K562 (cell line): ENCODE measurements around the gene B3GNT9. TPM values are rescaled to one million over a fixed set of nuclear protein-coding genes. Genes with fewer than 3 reads are reported as not detected.

ENCODE experiments used
- ATAC-seq: fragments of 200-7000 bp; cut with Tn5 transposase; 3 replicates; pipeline ENCODE4 v1.9.1; 2020; ENCODE audit warnings: moderate library complexity
- BruUV-seq: library from RNA; stranded (reverse); fragments of 400-500 nt; replicated peaks from 2 replicates; lab custom pipeline; 2021; lab: Mats Ljungman, UMichigan
- CTCF ChIA-PET: fragments of 300-600 bp; formaldehyde crosslinking; extraction: SDS; loops from one replicate; lab custom pipeline; 2021; ENCODE audit warnings: low intra/inter-chr PET ratio; lab: Yijun Ruan, JAX
- POLR2A ChIA-PET: fragments of 300-600, 350-650 bp; sonication (Branson Sonifier 250); formaldehyde crosslinking; extraction: SDS; loops from one replicate; lab custom pipeline; 2021; ENCODE audit warnings: antibody characterized with exemption, inconsistent platforms; lab: Yijun Ruan, JAX
- DNase-seq, 4 experiments: peaks; one replicate each; pipeline versions ENCODE4 v3.0.0 to v3.0.0-alpha.2; 2011 to 2018; ENCODE audit warnings: low spot score in 3 of 4, mixed read lengths in 3 of 4; ENCODE audit errors: extremely low read depth in 1 of 4
- FAIRE-seq: peaks from 2 replicates; lab custom pipeline; 2011; peaks lifted over from hg19 to GRCh38; lab: Jason Lieb, UNC
- H2AFZ ChIP-seq: 2 replicates; pipeline ENCODE4 v1.6.0; 2011; ENCODE audit warnings: low read depth, low read length, control low read depth, inconsistent platforms
- H3K27ac ChIP-seq: fragments of 200-600 bp; 3 replicates; pipeline ENCODE4 v1.8.0; 2011; ENCODE audit warnings: low read depth, mild to moderate bottlenecking, control low read depth, inconsistent platforms, low read length, moderate library complexity, mixed read lengths; ENCODE audit errors: extremely low read depth
- H3K27me3 ChIP-seq, 2 experiments: fragments of 300-600 bp in 1 of 2; 2 replicates in 1 of 2; 3 replicates in 1 of 2; pipeline versions ENCODE4 v1.6.0 to v1.8.0; 2011; ENCODE audit warnings: inconsistent platforms in 2 of 2, low read length in 2 of 2, mild to moderate bottlenecking in 1 of 2, mixed read lengths in 1 of 2, moderate library complexity in 1 of 2; ENCODE audit not compliant: control insufficient read depth in 2 of 2, insufficient read depth in 2 of 2
- H3K36me3 ChIP-seq: fragments of 300-600 bp; 3 replicates; pipeline ENCODE4 v1.8.0; 2011; ENCODE audit warnings: mild to moderate bottlenecking, low read length, inconsistent platforms; ENCODE audit not compliant: control insufficient read depth, insufficient read depth
- H3K4me1 ChIP-seq, 2 experiments: fragments of 200-600 bp in 1 of 2; replicated peaks in 1 of 2; 2 replicates in 1 of 2; 3 replicates in 1 of 2; pipeline versions ENCODE4 v1.5.1 to v1.8.0; 2011; ENCODE audit warnings: inconsistent platforms in 2 of 2, low read length in 2 of 2, mild to moderate bottlenecking in 1 of 2, mixed read lengths in 1 of 2, moderate library complexity in 1 of 2; ENCODE audit not compliant: control insufficient read depth in 2 of 2, insufficient read depth in 2 of 2
- H3K4me2 ChIP-seq: 2 replicates; pipeline ENCODE4 v1.6.1; 2011; ENCODE audit warnings: low read length, control low read depth, inconsistent platforms, mixed read lengths; ENCODE audit not compliant: insufficient read depth
- H3K4me3 ChIP-seq: fragments of 200-600 bp; sonication (generic), shearing (Covaris generic); 2 replicates; pipeline ENCODE4 v1.5.1; 2016; ENCODE audit warnings: control low read depth, inconsistent platforms
- H3K79me2 ChIP-seq: fragments of 200-600 bp; 3 replicates; pipeline ENCODE4 v1.8.0; 2011; ENCODE audit warnings: low read length, inconsistent platforms; ENCODE audit not compliant: control insufficient read depth, insufficient read depth
- H3K9ac ChIP-seq, 2 experiments: 2 replicates each; pipeline versions ENCODE4 v1.6.0 to v1.6.1; 2011; ENCODE audit warnings: low read depth in 2 of 2, low read length in 2 of 2, control low read depth in 1 of 2, inconsistent platforms in 1 of 2, mild to moderate bottlenecking in 1 of 2, mixed read lengths in 1 of 2; ENCODE audit not compliant: insufficient read depth in 1 of 2
- H3K9me1 ChIP-seq: one replicate; pipeline ENCODE4 v1.6.0; 2011; ENCODE audit warnings: inconsistent platforms, mild to moderate bottlenecking, low read length, moderate library complexity; ENCODE audit not compliant: control insufficient read depth, insufficient read depth
- H3K9me3 ChIP-seq: replicated peaks from 2 replicates; pipeline ENCODE4 v1.5.1; 2011; ENCODE audit warnings: low read depth, low read length, inconsistent platforms; ENCODE audit not compliant: control insufficient read depth, insufficient read depth
- H4K20me1 ChIP-seq: replicated peaks from 2 replicates; pipeline ENCODE4 v1.6.1; 2011; ENCODE audit warnings: low read length, inconsistent platforms, mixed read lengths; ENCODE audit not compliant: control insufficient read depth, insufficient read depth
- BRCA1 ChIP-seq, 2 experiments: fragments of 450-650 bp in 1 of 2; sonication (generic) in 1 of 2; formaldehyde crosslinking in 1 of 2; IDR thresholded peaks; 2 replicates each; pipeline versions ENCODE4 v1.5.0 to v1.6.1; 2017 to 2020; ENCODE audit warnings: mild to moderate bottlenecking in 1 of 2, missing genetic modification reagents in 1 of 2
- CTBP1 ChIP-seq: fragments of 450-650 bp; IDR thresholded peaks from 2 replicates; pipeline ENCODE4 v1.6.1; 2016; ENCODE audit warnings: borderline replicate concordance
- HDAC1 ChIP-seq, 2 experiments: fragments of 450-650 bp; IDR thresholded peaks; 2 replicates each; pipeline ENCODE4 v1.6.1; 2016 to 2017; ENCODE audit warnings: inconsistent platforms in 1 of 2, mild to moderate bottlenecking in 1 of 2, moderate library complexity in 1 of 2
- MTF1 ChIP-seq: fragments of 250-450 bp; sonication (Bioruptor Pico); IDR thresholded peaks from 2 replicates; pipeline ENCODE4 v1.9.0; 2021; ENCODE audit warnings: moderate library complexity, mild to moderate bottlenecking, inconsistent platforms, borderline replicate concordance
- RBFOX2 ChIP-seq: fragments of 200-400 bp; formaldehyde crosslinking; IDR thresholded peaks from 2 replicates; pipeline ENCODE4 v1.6.1; 2017; ENCODE audit warnings: low read depth, mild to moderate bottlenecking, low read length, moderate library complexity
- TAF9B ChIP-seq: fragments of 450-650 bp; IDR thresholded peaks from 2 replicates; pipeline ENCODE4 v1.6.1; 2018; ENCODE audit warnings: mild to moderate bottlenecking; ENCODE audit not compliant: partially characterized antibody
- TCFL5 ChIP-seq: fragments of 250-450 bp; sonication (Bioruptor Pico); conservative IDR thresholded peaks from 2 replicates; pipeline ENCODE4 v1.6.1; 2021; ENCODE audit warnings: mild to moderate bottlenecking, moderate library complexity, matching md5 sums
- TFAP4 ChIP-seq: sonication (generic); formaldehyde crosslinking; IDR thresholded peaks from 2 replicates; pipeline ENCODE4 v1.8.0; 2022; ENCODE audit warnings: missing genetic modification reagents, mild to moderate bottlenecking, moderate library complexity, borderline replicate concordance
- ZNF740 ChIP-seq, 3 experiments: fragments of 200-800 bp in 1 of 3; sonication (Bioruptor generic) in 1 of 3; sonication (generic) in 1 of 3; formaldehyde crosslinking in 1 of 3; IDR thresholded peaks; 2 replicates each; pipeline versions ENCODE4 v1.6.1 to v1.8.0; 2016 to 2022; ENCODE audit warnings: mild to moderate bottlenecking in 2 of 3, missing compliant biosample characterization in 2 of 3, missing genetic modification characterization in 2 of 3, missing genetic modification reagents in 1 of 3
- WGBS: fragments of 100-300 bp; shearing (Covaris generic); methylation state at CpG from one replicate; pipeline ENCODE4 v1.1.6; 2016; ENCODE audit warnings: low coverage, mixed read lengths; ENCODE audit not compliant: insufficient coverage; ENCODE audit errors: missing lambda C conversion rate; 5-methylcytosine and 5-hydroxymethylcytosine counted together
- in situ Hi-C: fragments of 300-500 bp; cut with MboI; formaldehyde crosslinking; loops from 4 replicates; pipeline ENCODE4 v1.15.0; 2018; ENCODE audit warnings: inconsistent platforms, mixed read lengths
- intact Hi-C: fragments of 100-400 bp; cut with micrococcal nuclease; formaldehyde crosslinking; loops from 2 replicates; pipeline ENCODE4 v1.14.2; 2022
- polyA plus RNA-seq, 8 experiments: library from polyadenylated mRNA; depleted of rRNA in 4 of 8; stranded (reverse) in 5 of 8; unstranded in 3 of 8; fragments of >200 nt; fragmentation: Nextera tagmentation in 2 of 8; fragmentation: Illumina TruSeq in 1 of 8; extraction: Ambion mirVana in 2 of 8; extraction: Trizol in 1 of 8; gene quantifications; 2 replicates each; pipeline versions ENCODE4 v1.2.1 to v1.2.3, GENCODE V29; 2011 to 2014; ENCODE audit warnings: inconsistent platforms in 1 of 8, missing spikeins in 1 of 8
- total RNA-seq, 7 experiments: library from RNA; depleted of rRNA in 6 of 7; stranded (reverse); fragments of >200 nt in 6 of 7; fragmentation: Illumina TruSeq in 2 of 7; extraction: Trizol in 2 of 7; gene quantifications; 2 replicates each; pipeline versions ENCODE4 v1.2.1 to v1.2.3, GENCODE V29; 2011 to 2021; ENCODE audit warnings: low replicate concordance in 1 of 7
- TF ChIP-seq, protein P1 (sequence below): fragments of 150-350 bp; conservative IDR thresholded peaks from 2 replicates; pipeline ENCODE4 v1.6.1; 2014; ENCODE audit warnings: low read length
- TF ChIP-seq, protein P2 (sequence below): sonication (generic); formaldehyde crosslinking; IDR thresholded peaks from 2 replicates; pipeline ENCODE4 v1.8.0; 2023; ENCODE audit warnings: mild to moderate bottlenecking, missing genetic modification reagents
- TF ChIP-seq, protein P3 (sequence below): fragments of 450-650 bp; IDR thresholded peaks from 2 replicates; pipeline ENCODE4 v1.6.1; 2016; ENCODE audit warnings: low read depth, mild to moderate bottlenecking, moderate library complexity

B3GNT9 gene
- total and polyA plus RNA-seq, 9 of the 15 experiments (the other 6 are each of a cell fraction or from before 2014, with no cell fraction given), result 0.01 to 1.8 (median 1.1) TPM; not detected in 1

- TF ChIP-seq RBFOX2 (peak; percentile 32; the same call in 1 of the 2 replicates), TFAP4 (CRISPR knock-in tag) (0 out of 2 replicates have a peak, but pooled peaks have one; percentile 11), ZNF740 (CRISPR knock-in tag; IDR thresholded peaks at IDR 0.05) (no peak), ZNF740 (tag; IDR thresholded peaks at IDR 0.05) (no peak)
Measured at GRCh38 chr16:67200491-67200890, 49.7 kb upstream of the B3GNT9 start (continued).

GRCh38 chr16:67199808-67200198 lies 49.0 kb upstream of the B3GNT9 start:
- no TSS peak for BruUV-seq
- POLR2A ChIA-PET, result interaction anchor here (0.6 to 0.9 kb wide), 4 partner anchors 9 to 44 kb away, joined by 3 to 7 read pairs (median 4); no protein-coding TSS in a partner anchor
- H3K9ac ChIP-seq, result peak overlapping the region in 1 of 2 experiments; percentile 9; a peak in 1 of 4 replicates

More at GRCh38 chr16:67199808-67200198, 49.0 kb upstream of the B3GNT9 start:
- no peaks in the 10 kb centered on the region for H3K27me3 ChIP-seq
- H3K4me1 ChIP-seq, result peaks cover 0 to 48% of the 10 kb centered on the region in 2 experiments; a peak in 4 of 5 replicates
- H3K36me3 ChIP-seq, result peaks cover 91% of the 10 kb centered on the region
- 97% methylated on average over 5 of the region's 22 CpGs for WGBS
- ATAC-seq (0 out of 3 replicates have a peak, but pooled peaks have one; percentile 10), FAIRE-seq (no peak), DNase-seq (no peak)
- no peaks in the 10 kb centered on the region for H3K9me1 ChIP-seq
- intact Hi-C loops, result no loop called here
- H3K79me2 ChIP-seq, result peaks cover 11% of the 10 kb centered on the region; the same call in 2 of the 3 replicates
- no peaks in the 10 kb centered on the region for H4K20me1 ChIP-seq
- H3K9me3 ChIP-seq, result no peaks in the 10 kb centered on the region
- H3K4me2 ChIP-seq, result no peak overlapping the region
- no peak for TF ChIP-seq CTBP1
- TF ChIP-seq, protein P1, sequence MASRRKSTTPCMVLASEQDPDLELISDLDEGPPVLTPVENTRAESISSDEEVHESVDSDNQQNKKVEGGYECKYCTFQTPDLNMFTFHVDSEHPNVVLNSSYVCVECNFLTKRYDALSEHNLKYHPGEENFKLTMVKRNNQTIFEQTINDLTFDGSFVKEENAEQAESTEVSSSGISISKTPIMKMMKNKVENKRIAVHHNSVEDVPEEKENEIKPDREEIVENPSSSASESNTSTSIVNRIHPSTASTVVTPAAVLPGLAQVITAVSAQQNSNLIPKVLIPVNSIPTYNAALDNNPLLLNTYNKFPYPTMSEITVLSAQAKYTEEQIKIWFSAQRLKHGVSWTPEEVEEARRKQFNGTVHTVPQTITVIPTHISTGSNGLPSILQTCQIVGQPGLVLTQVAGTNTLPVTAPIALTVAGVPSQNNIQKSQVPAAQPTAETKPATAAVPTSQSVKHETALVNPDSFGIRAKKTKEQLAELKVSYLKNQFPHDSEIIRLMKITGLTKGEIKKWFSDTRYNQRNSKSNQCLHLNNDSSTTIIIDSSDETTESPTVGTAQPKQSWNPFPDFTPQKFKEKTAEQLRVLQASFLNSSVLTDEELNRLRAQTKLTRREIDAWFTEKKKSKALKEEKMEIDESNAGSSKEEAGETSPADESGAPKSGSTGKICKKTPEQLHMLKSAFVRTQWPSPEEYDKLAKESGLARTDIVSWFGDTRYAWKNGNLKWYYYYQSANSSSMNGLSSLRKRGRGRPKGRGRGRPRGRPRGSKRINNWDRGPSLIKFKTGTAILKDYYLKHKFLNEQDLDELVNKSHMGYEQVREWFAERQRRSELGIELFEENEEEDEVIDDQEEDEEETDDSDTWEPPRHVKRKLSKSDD, result no peak
- no peak for TF ChIP-seq HDAC1 (IDR thresholded peaks at IDR 0.05)
- TF ChIP-seq, protein P2, sequence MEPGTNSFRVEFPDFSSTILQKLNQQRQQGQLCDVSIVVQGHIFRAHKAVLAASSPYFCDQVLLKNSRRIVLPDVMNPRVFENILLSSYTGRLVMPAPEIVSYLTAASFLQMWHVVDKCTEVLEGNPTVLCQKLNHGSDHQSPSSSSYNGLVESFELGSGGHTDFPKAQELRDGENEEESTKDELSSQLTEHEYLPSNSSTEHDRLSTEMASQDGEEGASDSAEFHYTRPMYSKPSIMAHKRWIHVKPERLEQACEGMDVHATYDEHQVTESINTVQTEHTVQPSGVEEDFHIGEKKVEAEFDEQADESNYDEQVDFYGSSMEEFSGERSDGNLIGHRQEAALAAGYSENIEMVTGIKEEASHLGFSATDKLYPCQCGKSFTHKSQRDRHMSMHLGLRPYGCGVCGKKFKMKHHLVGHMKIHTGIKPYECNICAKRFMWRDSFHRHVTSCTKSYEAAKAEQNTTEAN (CRISPR knock-in tag), result no peak
- no peak for TF ChIP-seq TAF9B
- TF ChIP-seq, protein P3, sequence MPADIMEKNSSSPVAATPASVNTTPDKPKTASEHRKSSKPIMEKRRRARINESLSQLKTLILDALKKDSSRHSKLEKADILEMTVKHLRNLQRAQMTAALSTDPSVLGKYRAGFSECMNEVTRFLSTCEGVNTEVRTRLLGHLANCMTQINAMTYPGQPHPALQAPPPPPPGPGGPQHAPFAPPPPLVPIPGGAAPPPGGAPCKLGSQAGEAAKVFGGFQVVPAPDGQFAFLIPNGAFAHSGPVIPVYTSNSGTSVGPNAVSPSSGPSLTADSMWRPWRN, result no peak
- no peak for TF ChIP-seq BRCA1 (IDR thresholded peaks at IDR 0.05)
- no peak for TF ChIP-seq BRCA1 (CRISPR knock-in tag; IDR thresholded peaks at IDR 0.05)
- TF ChIP-seq MTF1, result no peak
- TF ChIP-seq TCFL5 (CRISPR knock-in tag), result no peak
- CTCF ChIA-PET, result no interaction called here
- no peak overlapping the region for H3K27ac ChIP-seq
- in situ Hi-C loops, result no loop called here
- no peak overlapping the region for H3K4me3 ChIP-seq
- no peak overlapping the region for H2AFZ ChIP-seq
